ENCODE data around the gene NMNAT2.

NMNAT2 gene

GRCh38 chr1:183247484-183247883 lies 170.7 kb downstream of the NMNAT2 start:
- TF ChIP-seq CTCF (conservative IDR thresholded peaks at IDR 0.05; ENCODE audit: low read length) = no peak
- DNase-seq (ENCODE audit: low read depth) = no peak
- no peak overlapping the region for H3K4me3 ChIP-seq (ENCODE audit: low read length)

- no peak overlapping the region for H3K4me3 ChIP-seq (ENCODE audit: low read length)
- no peak for TF ChIP-seq CTCF (conservative IDR thresholded peaks at IDR 0.05; ENCODE audit: low read length)
- no peak for DNase-seq (ENCODE audit: low read depth)
Observed at GRCh38 chr1:183247066-183247465, 171.1 kb downstream of the NMNAT2 start.

DNA sequence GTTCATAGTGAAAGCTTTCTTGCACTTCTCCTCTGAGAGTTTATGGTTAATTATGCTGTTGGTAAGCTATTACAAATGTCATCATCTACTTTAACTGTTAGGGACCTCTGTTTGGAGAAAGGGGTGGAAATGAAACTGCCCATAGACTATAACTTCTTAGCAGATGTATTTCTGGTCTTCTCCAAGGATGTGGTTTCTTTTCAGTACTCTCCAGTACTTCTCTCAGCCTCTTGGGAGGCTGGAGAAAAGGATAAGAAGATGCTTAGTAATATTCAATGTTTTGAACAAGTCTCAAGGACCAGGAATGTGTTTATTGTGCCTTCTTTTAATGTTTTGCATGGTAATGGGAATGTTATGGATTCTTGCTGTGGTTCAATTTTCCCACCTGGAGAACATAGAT lies 171.7 kb downstream of the NMNAT2 start:
- no peak for TF ChIP-seq CTCF (conservative IDR thresholded peaks at IDR 0.05; ENCODE audit: low read length)
- no peak overlapping the region for H3K4me3 ChIP-seq (ENCODE audit: low read length)
- DNase-seq (ENCODE audit: low read depth) = peak; percentile 53

DNA sequence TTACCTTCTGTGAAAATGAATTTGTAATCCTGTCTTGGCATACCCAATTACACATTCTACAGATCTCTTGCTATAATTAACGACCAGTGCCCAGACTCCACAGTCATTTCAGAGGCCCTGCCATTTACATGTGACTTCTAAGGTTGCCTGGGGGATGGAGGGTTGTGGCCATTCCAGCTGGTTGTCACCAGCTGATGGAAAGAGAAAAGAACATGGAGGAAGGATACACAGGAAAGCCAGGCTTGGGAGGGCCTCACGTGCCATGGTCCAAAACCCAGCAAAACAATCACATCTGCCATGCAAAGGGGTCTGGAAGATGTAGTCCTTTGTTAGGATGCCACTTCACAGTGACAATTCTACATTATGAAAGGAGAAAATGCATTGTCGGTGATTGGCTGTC lies 172.8 kb downstream of the NMNAT2 start:
- no peak overlapping the region for H3K4me3 ChIP-seq (ENCODE audit: low read length)
- TF ChIP-seq CTCF (conservative IDR thresholded peaks at IDR 0.05; ENCODE audit: low read length) = no peak
- no peak for DNase-seq (ENCODE audit: low read depth)

DNA sequence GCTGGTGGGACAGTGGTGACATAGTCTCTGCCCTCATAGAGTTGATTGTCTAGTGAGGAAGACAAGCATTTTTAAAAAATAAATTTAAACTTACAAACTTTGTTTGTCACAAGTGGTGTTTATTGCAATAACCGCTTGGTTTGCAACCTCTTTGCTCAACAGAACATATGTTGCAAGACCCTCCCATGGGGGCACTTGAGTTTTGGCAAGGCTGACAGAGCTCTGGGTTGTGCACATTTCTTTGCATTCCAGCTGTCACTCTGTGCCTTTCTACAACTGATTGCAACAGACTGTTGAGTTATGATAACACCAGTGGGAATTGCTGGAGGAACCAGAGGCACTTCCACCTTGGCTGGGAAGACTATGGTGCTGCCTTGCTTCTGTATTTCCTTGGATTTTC lies 173.7 kb downstream of the NMNAT2 start:
- H3K4me3 ChIP-seq (ENCODE audit: low read length) = no peak overlapping the region
- peak; percentile 99 for DNase-seq (ENCODE audit: low read depth)
- no peak for TF ChIP-seq CTCF (conservative IDR thresholded peaks at IDR 0.05; ENCODE audit: low read length)

GRCh38 chr1:183243161-183244050 lies 174.8 kb downstream of the NMNAT2 start:
- DNase-seq (ENCODE audit: low read depth) = peak; percentile 87
- H3K4me3 ChIP-seq (ENCODE audit: low read length) = no peak overlapping the region
- TF ChIP-seq CTCF (conservative IDR thresholded peaks at IDR 0.05; ENCODE audit: low read length) = no peak

DNA sequence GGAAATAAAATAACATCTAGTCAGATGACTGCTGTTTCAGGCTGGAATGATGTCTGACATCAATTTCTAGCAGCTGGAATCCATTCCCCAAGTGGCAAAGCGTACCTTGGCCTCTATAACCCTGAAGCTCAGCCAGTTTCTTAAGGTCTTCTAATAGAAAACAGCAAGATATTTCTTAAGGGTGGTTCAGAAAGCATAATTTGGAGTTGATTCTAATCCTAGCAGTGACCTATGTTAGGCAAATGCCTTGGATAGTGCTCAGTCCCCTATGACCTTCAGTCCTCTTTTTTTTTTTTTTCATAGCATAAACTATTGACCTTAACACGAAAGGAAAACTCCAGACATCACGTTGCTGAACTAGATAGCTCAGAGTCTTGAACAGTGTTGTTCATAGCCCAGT lies 175.6 kb downstream of the NMNAT2 start:
- no peak overlapping the region for H3K4me3 ChIP-seq (ENCODE audit: low read length)
- TF ChIP-seq CTCF (conservative IDR thresholded peaks at IDR 0.05; ENCODE audit: low read length) = no peak
- peak; percentile 45 for DNase-seq (ENCODE audit: low read depth)

Measured in AG10803 (cell line).